Fibroblast of lung (primary cell): ENCODE data around the gene BET1. TPM values are rescaled to one million over a fixed set of nuclear protein-coding genes. Genes with fewer than 3 reads are reported as not detected.

Source experiments
- DNase-seq, 2 donors: peaks; one replicate each; pipeline versions ENCODE4 v3.0.0 to v3.0.0-alpha.2; 2010; ENCODE audit warnings: low read depth in 2 of 2
- H2AFZ ChIP-seq: 2 replicates; pipeline ENCODE4 v1.5.1; 2012; ENCODE audit warnings: low read length, control low read depth, inconsistent platforms
- H3K27ac ChIP-seq: 2 replicates; pipeline ENCODE4 v1.5.1; 2011; ENCODE audit warnings: low read length, control low read depth; ENCODE audit not compliant: insufficient read depth
- H3K27me3 ChIP-seq: 2 replicates; pipeline ENCODE4 v1.5.1; 2011; ENCODE audit warnings: mild to moderate bottlenecking, low read length; ENCODE audit not compliant: control insufficient read depth, insufficient read depth
- H3K36me3 ChIP-seq: 2 replicates; pipeline ENCODE4 v1.5.1; 2011; ENCODE audit warnings: low read length; ENCODE audit not compliant: control insufficient read depth, insufficient read depth
- H3K4me1 ChIP-seq: 2 replicates; pipeline ENCODE4 v1.5.1; 2011; ENCODE audit warnings: low read length; ENCODE audit not compliant: control insufficient read depth, insufficient read depth; ENCODE audit errors: extremely low read depth
- H3K4me2 ChIP-seq: 2 replicates; pipeline ENCODE4 v1.5.1; 2011; ENCODE audit warnings: low read length, control low read depth; ENCODE audit not compliant: insufficient read depth; ENCODE audit errors: extremely low read depth
- H3K4me3 ChIP-seq, 4 experiments: fragments of 200-600 bp in 1 of 4; sonication (generic) in 1 of 4; replicated peaks in 1 of 4; 2 replicates each; pipeline ENCODE4 v1.5.1; 2011 to 2016; ENCODE audit warnings: low read length in 4 of 4, low read depth in 3 of 4, mild to moderate bottlenecking in 3 of 4, control low read depth in 2 of 4, inconsistent platforms in 1 of 4, mixed read lengths in 1 of 4; ENCODE audit not compliant: insufficient read depth in 1 of 4; ENCODE audit errors: control extremely low read depth in 1 of 4
- H3K79me2 ChIP-seq: 2 replicates; pipeline ENCODE4 v1.5.1; 2012; ENCODE audit warnings: mild to moderate bottlenecking, low read length, inconsistent platforms; ENCODE audit not compliant: control insufficient read depth, insufficient read depth
- H3K9ac ChIP-seq: 2 replicates; pipeline ENCODE4 v1.5.1; 2011; ENCODE audit warnings: mild to moderate bottlenecking, low read length, control low read depth; ENCODE audit not compliant: insufficient read depth
- H3K9me3 ChIP-seq: 2 replicates; pipeline ENCODE4 v1.5.1; 2012; ENCODE audit warnings: low read depth, low read length; ENCODE audit not compliant: control insufficient read depth, insufficient read depth
- H4K20me1 ChIP-seq: 2 replicates; pipeline ENCODE4 v1.5.1; 2011; ENCODE audit warnings: low read length; ENCODE audit not compliant: control insufficient read depth, insufficient read depth; ENCODE audit errors: extremely low read depth
- CTCF ChIP-seq, 2 donors: IDR thresholded peaks in 1 of 2; conservative IDR thresholded peaks in 1 of 2; 1 replicate in 1 of 2; 2 replicates in 1 of 2; pipeline ENCODE4 v1.5.1; 2011 to 2012; ENCODE audit warnings: low read length in 2 of 2, control low read depth in 1 of 2, inconsistent platforms in 1 of 2, low read depth in 1 of 2, mild to moderate bottlenecking in 1 of 2
- EZH2 ChIP-seq: IDR thresholded peaks from 2 replicates; pipeline ENCODE4 v1.5.1; 2012; ENCODE audit warnings: low read length, control low read depth, mild to moderate bottlenecking; ENCODE audit errors: missing control alignments
- polyA plus RNA-seq, 2 donors: library from polyadenylated mRNA; depleted of rRNA in 1 of 2; stranded (reverse) in 1 of 2; unstranded in 1 of 2; fragments of >200 nt; gene quantifications; 2 replicates each; pipeline ENCODE4 v1.2.1, GENCODE V29; 2011 to 2012; ENCODE audit warnings: missing spikeins in 1 of 2
- total RNA-seq: library from RNA; depleted of rRNA; stranded (reverse); fragments of >200 nt; gene quantifications from 2 replicates; pipeline ENCODE4 v1.2.1, GENCODE V29; 2014

BET1 gene
- total and polyA plus RNA-seq, 2 donors (not counting 1 experiment from before 2014, with no cell fraction given), result 40.3 to 52.5 TPM

- TF ChIP-seq CTCF (conservative IDR thresholded peaks at IDR 0.05 in 1 of 2, IDR thresholded peaks at IDR 0.05 in 1 of 2; ENCODE audit: low read depth in 1 of 2, low read length in 2 of 2) (no peak), EZH2 (no peak)
- H3K4me2 ChIP-seq, result no peak overlapping the region
- no peaks in the 10 kb centered on the region for H3K79me2 ChIP-seq
- no peaks in the 10 kb centered on the region for H3K9me3 ChIP-seq
- no peak overlapping the region for H3K4me3 ChIP-seq
- no peak overlapping the region for H2AFZ ChIP-seq
- H4K20me1 ChIP-seq, result no peaks in the 10 kb centered on the region
- no peaks in the 10 kb centered on the region for H3K27me3 ChIP-seq
- no peaks in the 10 kb centered on the region for H3K36me3 ChIP-seq
- peak; percentile 34 to 73 for DNase-seq
- peaks cover 3% of the 10 kb centered on the region for H3K4me1 ChIP-seq
- H3K9ac ChIP-seq, result no peak overlapping the region
- H3K27ac ChIP-seq, result no peak overlapping the region
Observed at GRCh38 chr7:93958216-93958615, 45.9 kb downstream of the BET1 start.

- DNase-seq, result no peak
- Histone ChIP-seq H4K20me1 (no peaks in the 10 kb centered on the region), H2AFZ (no peak overlapping the region), H3K4me3 (no peak overlapping the region), H3K9ac (no peak overlapping the region), H3K27me3 (no peaks in the 10 kb centered on the region), H3K4me1 (peaks cover 3% of the 10 kb centered on the region), H3K27ac (no peak overlapping the region), H3K79me2 (no peaks in the 10 kb centered on the region), H3K36me3 (no peaks in the 10 kb centered on the region), H3K4me2 (no peak overlapping the region), H3K9me3 (no peaks in the 10 kb centered on the region)
- TF ChIP-seq CTCF (conservative IDR thresholded peaks at IDR 0.05 in 1 of 2, IDR thresholded peaks at IDR 0.05 in 1 of 2; ENCODE audit: low read depth in 1 of 2, low read length in 2 of 2) (no peak), EZH2 (no peak)
Observed at GRCh38 chr7:93957767-93958166, 46.4 kb downstream of the BET1 start.

GRCh38 chr7:93955304-93955703 lies 48.9 kb downstream of the BET1 start:
- Histone ChIP-seq H4K20me1 (no peaks in the 10 kb centered on the region), H3K9me3 (no peaks in the 10 kb centered on the region), H3K36me3 (no peaks in the 10 kb centered on the region), H3K27ac (no peak overlapping the region), H3K79me2 (no peaks in the 10 kb centered on the region), H3K4me2 (no peak overlapping the region), H2AFZ (no peak overlapping the region), H3K9ac (no peak overlapping the region), H3K27me3 (no peaks in the 10 kb centered on the region), H3K4me3 (no peak overlapping the region), H3K4me1 (peaks cover 3% of the 10 kb centered on the region)
- DNase-seq, result no peak
- TF ChIP-seq CTCF (conservative IDR thresholded peaks at IDR 0.05 in 1 of 2, IDR thresholded peaks at IDR 0.05 in 1 of 2; ENCODE audit: low read depth in 1 of 2, low read length in 2 of 2) (no peak), EZH2 (no peak)
